HEK293 (cell line): ENCODE measurements around the gene MAML3.

ENCODE experiments used
- CTCF ChIA-PET: fragments of 350-600 bp; formaldehyde crosslinking; extraction: SDS; loops from one replicate; lab custom pipeline; 2021; ENCODE audit warnings: antibody characterized with exemption; lab: Yijun Ruan, JAX
- POLR2A ChIA-PET: fragments of 300-600 bp; formaldehyde crosslinking; extraction: SDS; loops from one replicate; lab custom pipeline; 2020; ENCODE audit warnings: antibody characterized with exemption, inconsistent platforms; lab: Yijun Ruan, JAX
- H3K27ac ChIP-seq: fragments of 200-500 bp; sonication (Bioruptor generic); 2 replicates; pipeline ENCODE4 v1.5.1; 2014; ENCODE audit warnings: low read depth, low read length, control low read depth, inconsistent platforms; ENCODE audit errors: extremely low read depth
- H3K36me3 ChIP-seq, 2 experiments: fragments of 200-500 bp in 1 of 2; sonication (Bioruptor generic) in 1 of 2; 1 replicate in 1 of 2; 2 replicates in 1 of 2; pipeline ENCODE4 v1.5.1; 2014 to 2017; ENCODE audit warnings: inconsistent platforms in 2 of 2, low read length in 2 of 2; ENCODE audit not compliant: control insufficient read depth in 2 of 2, insufficient read depth in 1 of 2
- H3K4me1 ChIP-seq: fragments of 200-500 bp; sonication (Bioruptor generic); 2 replicates; pipeline ENCODE4 v1.5.1; 2014; ENCODE audit warnings: mild to moderate bottlenecking, low read length, inconsistent platforms; ENCODE audit not compliant: control insufficient read depth, insufficient read depth
- H3K4me3 ChIP-seq: 2 replicates; pipeline ENCODE4 v1.5.1; 2011; ENCODE audit warnings: low read depth, mild to moderate bottlenecking, control low read depth, low read length, moderate library complexity
- H3K9me3 ChIP-seq: fragments of 200-500 bp; sonication (Bioruptor generic); 2 replicates; pipeline ENCODE4 v1.5.1; 2014; ENCODE audit warnings: low read depth, low read length, inconsistent platforms; ENCODE audit not compliant: control insufficient read depth, insufficient read depth
- EGR2 ChIP-seq: fragments of 450-650 bp; formaldehyde crosslinking; IDR thresholded peaks from 2 replicates; pipeline ENCODE4 v1.5.1; 2016; ENCODE audit warnings: low read depth, missing biosample characterization, missing genetic modification characterization
- GLIS2 ChIP-seq: fragments of 450-650 bp; formaldehyde crosslinking; IDR thresholded peaks from 2 replicates; pipeline ENCODE4 v1.5.1; 2016; ENCODE audit warnings: missing biosample characterization, missing genetic modification characterization
- IKZF3 ChIP-seq: fragments of 450-650 bp; IDR thresholded peaks from 2 replicates; pipeline ENCODE4 v1.5.0; 2018; ENCODE audit warnings: missing biosample characterization, mild to moderate bottlenecking, missing genetic modification characterization, moderate library complexity
- PRDM10 ChIP-seq: fragments of 450-650 bp; formaldehyde crosslinking; IDR thresholded peaks from 2 replicates; pipeline ENCODE4 v1.5.1; 2016; ENCODE audit warnings: missing biosample characterization, missing genetic modification characterization
- RBAK ChIP-seq: fragments of 450-650 bp; formaldehyde crosslinking; IDR thresholded peaks from 2 replicates; pipeline ENCODE4 v1.5.1; 2016; ENCODE audit warnings: missing biosample characterization, missing genetic modification characterization
- TCF7L2 ChIP-seq: IDR thresholded peaks from 2 replicates; pipeline ENCODE4 v1.6.1; 2011; ENCODE audit warnings: low read depth, mild to moderate bottlenecking, inconsistent platforms, low read length, moderate library complexity, borderline replicate concordance
- ZBTB11 ChIP-seq: fragments of 450-650 bp; formaldehyde crosslinking; conservative IDR thresholded peaks from 2 replicates; pipeline ENCODE4 v1.5.1; 2016; ENCODE audit warnings: low read depth, missing biosample characterization, missing genetic modification characterization
- ZFHX2 ChIP-seq: fragments of 450-650 bp; formaldehyde crosslinking; conservative IDR thresholded peaks from 2 replicates; pipeline ENCODE4 v1.5.1; 2016; ENCODE audit warnings: missing biosample characterization, missing genetic modification characterization
- ZNF114 ChIP-seq: fragments of 450-650 bp; formaldehyde crosslinking; IDR thresholded peaks from 2 replicates; pipeline ENCODE4 v1.5.0; 2017; ENCODE audit warnings: missing biosample characterization, missing genetic modification characterization
- ZNF146 ChIP-seq: fragments of 450-650 bp; formaldehyde crosslinking; IDR thresholded peaks from 2 replicates; pipeline ENCODE4 v1.5.1; 2016; ENCODE audit warnings: missing biosample characterization, missing genetic modification characterization
- ZNF175 ChIP-seq: fragments of 450-650 bp; formaldehyde crosslinking; IDR thresholded peaks from 2 replicates; pipeline ENCODE4 v1.5.1; 2016; ENCODE audit warnings: missing biosample characterization, missing genetic modification characterization
- ZNF280C ChIP-seq: fragments of 450-650 bp; formaldehyde crosslinking; IDR thresholded peaks from 2 replicates; pipeline ENCODE4 v1.5.1; 2016; ENCODE audit warnings: missing biosample characterization, missing genetic modification characterization
- ZNF501 ChIP-seq: fragments of 450-650 bp; formaldehyde crosslinking; IDR thresholded peaks from 2 replicates; pipeline ENCODE4 v1.5.1; 2016; ENCODE audit warnings: missing biosample characterization, missing genetic modification characterization
- ZNF768 ChIP-seq: fragments of 450-650 bp; formaldehyde crosslinking; IDR thresholded peaks from 2 replicates; pipeline ENCODE4 v1.5.1; 2018; ENCODE audit warnings: missing biosample characterization, mild to moderate bottlenecking, missing genetic modification characterization
- TF ChIP-seq, protein P1 (sequence below): fragments of 450-650 bp; formaldehyde crosslinking; IDR thresholded peaks from 2 replicates; pipeline ENCODE4 v1.5.1; 2017; ENCODE audit warnings: missing biosample characterization, missing genetic modification characterization
- TF ChIP-seq, protein P2 (sequence below): sonication (generic); formaldehyde crosslinking; IDR thresholded peaks from 2 replicates; pipeline ENCODE4 v1.8.1; 2022; ENCODE audit warnings: mild to moderate bottlenecking, moderate library complexity, missing genetic modification reagents

MAML3 gene

DNA sequence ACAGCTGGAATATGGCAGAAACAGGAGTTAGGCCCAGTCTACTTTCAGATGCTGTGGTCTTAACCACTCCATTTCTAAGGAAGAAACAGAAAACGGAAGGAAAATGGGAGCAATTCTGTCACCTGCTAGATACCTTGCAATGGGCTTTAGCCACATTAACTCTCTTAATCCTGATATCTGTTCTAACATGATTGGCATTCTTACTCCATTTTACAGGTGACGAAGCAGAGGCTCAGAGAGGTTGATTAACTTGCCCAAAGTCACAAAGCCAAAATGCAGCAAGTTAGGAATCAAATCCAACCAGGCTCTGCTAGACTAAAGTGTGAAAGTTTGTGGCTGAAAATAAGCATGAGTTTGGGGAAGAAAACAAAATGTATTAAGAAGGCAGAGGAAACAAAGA is 196.9 kb downstream of the MAML3 start:
- Histone ChIP-seq H3K27ac (no peak overlapping the region), H3K9me3 (no peaks in the 10 kb centered on the region), H3K4me3 (no peak overlapping the region), H3K4me1 (peaks cover 3% of the 10 kb centered on the region; the same call in 1 of the 2 replicates), H3K36me3 (no peaks in the 10 kb centered on the region)
- TF ChIP-seq ZNF768 (tag by site-specific recombination) (peak; percentile 55; the same call in 1 of the 2 replicates), ZNF501 (tag by site-specific recombination) (no peak)
- ChIA-PET POLR2A (no interaction called here), CTCF (interaction anchor here (0.7 to 1.2 kb wide), 2 partner anchors 301 to 651 kb away, joined by 3 read pairs; no protein-coding TSS in a partner anchor)

DNA sequence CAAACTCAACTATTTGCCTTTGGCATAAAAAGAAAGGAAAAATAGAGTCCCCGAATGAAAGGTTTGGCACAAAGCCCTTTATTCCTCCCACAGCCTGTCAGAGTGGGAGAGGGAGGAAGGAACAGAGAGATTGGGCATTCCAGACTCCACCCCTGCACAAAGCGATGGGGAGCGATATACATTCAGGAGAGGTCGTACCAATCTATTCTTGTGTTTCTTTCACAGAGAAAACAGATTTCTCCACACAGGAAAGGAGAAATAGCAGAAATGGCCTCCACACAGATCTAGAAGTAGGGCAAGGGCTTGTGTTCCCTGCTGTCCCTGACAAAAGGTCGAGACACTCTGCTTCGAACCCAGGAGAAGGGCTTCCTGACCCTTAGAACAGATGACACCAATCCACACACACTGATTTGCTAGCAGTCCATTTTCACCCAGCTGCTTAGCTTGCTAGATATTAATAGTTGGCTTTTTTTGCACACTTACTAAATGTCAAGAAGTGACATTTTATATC is 197.4 kb downstream of the MAML3 start:
- CTCF ChIA-PET = interaction anchor here (0.7 to 1.2 kb wide), 2 partner anchors 300 to 652 kb away, joined by 3 read pairs; no protein-coding TSS in a partner anchor
- POLR2A ChIA-PET = no interaction called here
- no peak overlapping the region for H3K4me3 ChIP-seq

DNA sequence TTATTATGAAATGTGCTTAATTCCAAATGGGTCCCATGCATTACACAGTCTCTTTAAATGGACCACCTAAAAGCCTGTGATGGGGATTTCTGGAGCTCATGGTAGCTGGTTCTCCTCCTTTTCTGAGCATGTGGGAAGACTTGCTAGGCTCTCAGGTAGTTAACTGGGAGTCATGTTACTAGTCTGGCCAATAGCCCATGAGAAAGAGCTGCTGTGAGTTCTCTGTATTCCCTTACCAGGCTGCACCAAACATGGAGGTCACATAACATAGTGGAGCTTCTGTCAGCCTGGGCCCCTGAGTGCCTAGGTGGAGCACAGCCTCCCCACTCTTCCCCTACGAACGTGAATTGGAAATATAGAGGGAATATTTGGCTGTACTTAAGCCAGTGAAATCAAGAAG is 198.4 kb downstream of the MAML3 start:
- no peaks in the 10 kb centered on the region for H3K9me3 ChIP-seq
- ChIA-PET CTCF (interaction anchor here (0.7 kb wide), 1 partner anchor 11 kb away, joined by 3 read pairs; no protein-coding TSS in a partner anchor), POLR2A (no interaction called here)
- H3K36me3 ChIP-seq = no peaks in the 10 kb centered on the region
- H3K4me3 ChIP-seq = no peak overlapping the region
- no peak overlapping the region for H3K27ac ChIP-seq
- H3K4me1 ChIP-seq = peaks cover 3% of the 10 kb centered on the region; the same call in 1 of the 2 replicates
- no peak for TF ChIP-seq TCF7L2
- no peak for TF ChIP-seq IKZF3
- TF ChIP-seq, protein P1, sequence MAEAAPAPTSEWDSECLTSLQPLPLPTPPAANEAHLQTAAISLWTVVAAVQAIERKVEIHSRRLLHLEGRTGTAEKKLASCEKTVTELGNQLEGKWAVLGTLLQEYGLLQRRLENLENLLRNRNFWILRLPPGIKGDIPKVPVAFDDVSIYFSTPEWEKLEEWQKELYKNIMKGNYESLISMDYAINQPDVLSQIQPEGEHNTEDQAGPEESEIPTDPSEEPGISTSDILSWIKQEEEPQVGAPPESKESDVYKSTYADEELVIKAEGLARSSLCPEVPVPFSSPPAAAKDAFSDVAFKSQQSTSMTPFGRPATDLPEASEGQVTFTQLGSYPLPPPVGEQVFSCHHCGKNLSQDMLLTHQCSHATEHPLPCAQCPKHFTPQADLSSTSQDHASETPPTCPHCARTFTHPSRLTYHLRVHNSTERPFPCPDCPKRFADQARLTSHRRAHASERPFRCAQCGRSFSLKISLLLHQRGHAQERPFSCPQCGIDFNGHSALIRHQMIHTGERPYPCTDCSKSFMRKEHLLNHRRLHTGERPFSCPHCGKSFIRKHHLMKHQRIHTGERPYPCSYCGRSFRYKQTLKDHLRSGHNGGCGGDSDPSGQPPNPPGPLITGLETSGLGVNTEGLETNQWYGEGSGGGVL (tag by site-specific recombination) = no peak
- TF ChIP-seq RBAK = no peak
- no peak for TF ChIP-seq PRDM10 (tag by site-specific recombination)
- no peak for TF ChIP-seq GLIS2 (tag by site-specific recombination)
- no peak for TF ChIP-seq ZNF146 (tag by site-specific recombination)
- no peak for TF ChIP-seq ZNF114 (tag by site-specific recombination)
- TF ChIP-seq, protein P2, sequence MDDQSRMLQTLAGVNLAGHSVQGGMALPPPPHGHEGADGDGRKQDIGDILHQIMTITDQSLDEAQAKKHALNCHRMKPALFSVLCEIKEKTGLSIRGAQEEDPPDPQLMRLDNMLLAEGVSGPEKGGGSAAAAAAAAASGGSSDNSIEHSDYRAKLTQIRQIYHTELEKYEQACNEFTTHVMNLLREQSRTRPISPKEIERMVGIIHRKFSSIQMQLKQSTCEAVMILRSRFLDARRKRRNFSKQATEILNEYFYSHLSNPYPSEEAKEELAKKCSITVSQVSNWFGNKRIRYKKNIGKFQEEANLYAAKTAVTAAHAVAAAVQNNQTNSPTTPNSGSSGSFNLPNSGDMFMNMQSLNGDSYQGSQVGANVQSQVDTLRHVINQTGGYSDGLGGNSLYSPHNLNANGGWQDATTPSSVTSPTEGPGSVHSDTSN = no peak
- no peak for TF ChIP-seq ZNF280C (tag by site-specific recombination)

More for the DNA sequence above, 197.4 kb downstream of the MAML3 start:
- H3K27ac ChIP-seq = no peak overlapping the region
- H3K4me1 ChIP-seq = peaks cover 3% of the 10 kb centered on the region; the same call in 1 of the 2 replicates
- H3K9me3 ChIP-seq = no peaks in the 10 kb centered on the region
- TF ChIP-seq ZFHX2 (tag by site-specific recombination) (peak; percentile 53; the same call in 1 of the 2 replicates), ZBTB11 (tag by site-specific recombination) (no peak), ZNF175 (tag by site-specific recombination) (no peak), EGR2 (tag by site-specific recombination) (peak; percentile 25; the same call in 1 of the 2 replicates)
- H3K36me3 ChIP-seq = no peaks in the 10 kb centered on the region
